ENCODE results near the gene SUMO4. TPM values are rescaled to one million over a fixed set of nuclear protein-coding genes. Genes with fewer than 3 reads are reported as not detected.

Gene SUMO4
- total and polyA plus RNA-seq, 2 of the 8 experiments (the other 6 are each of a cell fraction or from before 2014, with no cell fraction given): 0.09 to 1.3 TPM

DNA sequence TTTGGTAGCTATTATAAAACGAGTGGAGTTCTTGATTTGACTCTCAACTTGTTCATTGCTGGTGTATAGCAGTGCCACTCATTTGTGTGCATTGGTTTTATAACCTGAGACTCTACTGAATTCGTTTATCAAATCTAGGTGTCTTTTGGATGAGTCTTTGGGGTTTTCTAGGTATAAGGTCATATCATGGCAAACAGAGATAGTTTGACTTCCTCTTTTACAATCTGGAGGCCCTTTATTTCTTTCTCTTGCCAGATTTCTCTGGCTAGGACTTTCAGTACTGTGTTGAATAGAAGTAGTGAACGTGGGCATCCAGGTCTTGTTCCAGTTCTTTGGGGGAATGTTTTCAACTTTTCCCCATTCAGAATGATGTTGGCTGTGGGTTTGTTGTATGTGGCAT, 38.8 kb downstream of the SUMO4 start:
- Histone ChIP-seq H3K4me1 (replicated peaks in 1 of 4; ENCODE audit: control insufficient read depth in 3 of 4, insufficient read depth in 4 of 4, low read length in 3 of 4) (no peaks in the 10 kb centered on the region), H3K79me1 (ENCODE audit: low read depth, low read length) (no peaks in the 10 kb centered on the region), H2AFZ (ENCODE audit: low read length) (no peak overlapping the region), H2BK20ac (ENCODE audit: low read length) (no peak overlapping the region), H3K79me2 (ENCODE audit: control insufficient read depth in 1 of 2, insufficient read depth in 2 of 2, low read length in 2 of 2) (no peaks in the 10 kb centered on the region), H3K18ac (ENCODE audit: extremely low read depth, low read length) (no peak overlapping the region), H3K23ac (ENCODE audit: insufficient read length) (no peak overlapping the region), H2BK15ac (ENCODE audit: low read length) (no peak overlapping the region), H4K91ac (replicated peaks; ENCODE audit: insufficient read length, low read length) (no peak overlapping the region), H4K5ac (ENCODE audit: insufficient read length, low read depth, low read length) (no peak overlapping the region), H2BK12ac (ENCODE audit: low read depth, low read length) (no peak overlapping the region), H3K27me3 (replicated peaks in 1 of 4; ENCODE audit: control insufficient read depth in 3 of 4, extremely low read depth in 1 of 4, insufficient read depth in 3 of 4, low read length in 3 of 4) (no peaks in the 10 kb centered on the region), H3K4me2 (ENCODE audit: insufficient read depth in 1 of 2, low read depth in 2 of 2, low read length in 2 of 2) (no peak overlapping the region), H3K4me3 (ENCODE audit: extremely low read depth in 1 of 4, insufficient read depth in 2 of 4, low read depth in 3 of 4, low read length in 4 of 4) (no peak overlapping the region), H3K9me3 (ENCODE audit: insufficient read depth in 2 of 2, low read depth in 1 of 2, low read length in 1 of 2) (no peaks in the 10 kb centered on the region), H4K20me1 (replicated peaks in 1 of 2; ENCODE audit: control insufficient read depth in 1 of 2, insufficient read depth in 2 of 2, low read length in 2 of 2) (no peaks in the 10 kb centered on the region), H3K27ac (ENCODE audit: low read depth, low read length) (no peak overlapping the region), H3K56ac (replicated peaks; ENCODE audit: insufficient read length, low read depth, low read length) (no peak overlapping the region), H2BK5ac (ENCODE audit: low read depth, low read length) (no peak overlapping the region), H4K8ac (ENCODE audit: extremely low read depth, insufficient read depth, low read length) (no peak overlapping the region), H3K23me2 (ENCODE audit: low read depth, low read length) (no peaks in the 10 kb centered on the region), H3K36me3 (ENCODE audit: control insufficient read depth in 2 of 4, insufficient read depth in 4 of 4, low read length in 3 of 4) (no peaks in the 10 kb centered on the region), H3K4ac (replicated peaks; ENCODE audit: insufficient read length, low read depth, low read length) (no peak overlapping the region), H3K9ac (replicated peaks in 1 of 4; ENCODE audit: extremely low read depth in 1 of 4, low read depth in 3 of 4, low read length in 3 of 4) (no peak overlapping the region), H2AK5ac (ENCODE audit: low read depth, low read length) (no peak overlapping the region), H3K14ac (ENCODE audit: insufficient read length) (no peak overlapping the region), H2BK120ac (replicated peaks; ENCODE audit: low read depth, low read length) (no peak overlapping the region)
- ChIA-PET CTCF (ENCODE audit: partially characterized antibody) (interaction anchor here (0.7 to 1.0 kb wide), 4 partner anchors 9 to 412 kb away, joined by 3 to 4 read pairs (median 4); no protein-coding TSS in a partner anchor), POLR2A (ENCODE audit: partially characterized antibody) (interaction anchor here (0.6 kb wide), 1 partner anchor 56 kb away, joined by 4 read pairs; no protein-coding TSS in a partner anchor)
- FAIRE-seq (no peak), DNase-seq (ENCODE audit: low read depth in 1 of 2, low spot score in 2 of 2) (no peak)
- 84% methylated on average over 3 of the region's 3 CpGs; no CpG with 5 or more reads in 1 of the 2 experiments for WGBS, 2 experiments (ENCODE audit: extremely low coverage in 1 of 2, insufficient coverage in 1 of 2, insufficient read length in 1 of 2, insufficient replicate concordance in 2 of 2, low coverage in 1 of 2, low lambda C conversion rate in 2 of 2, missing lambda C conversion rate in 1 of 2)
- TF ChIP-seq CREB1 (IDR thresholded peaks at IDR 0.05) (no peak), RXRA (IDR thresholded peaks at IDR 0.05; ENCODE audit: insufficient read depth, low read depth, low read length) (no peak), EP300 (IDR thresholded peaks at IDR 0.05; ENCODE audit: borderline replicate concordance in 1 of 2, low read depth in 2 of 2, low read length in 2 of 2) (no peak), EZH2 (IDR thresholded peaks at IDR 0.05; ENCODE audit: low read depth, low read length, severe bottlenecking) (no peak), SP2 (IDR thresholded peaks at IDR 0.05; ENCODE audit: low read length) (no peak), CTCF (IDR thresholded peaks at IDR 0.05; ENCODE audit: control extremely low read depth in 1 of 3, insufficient read depth in 1 of 3, low read depth in 1 of 3, low read length in 3 of 3) (no peak), SIRT6 (IDR thresholded peaks at IDR 0.05; ENCODE audit: low read length) (no peak), KDM4A (IDR thresholded peaks at IDR 0.05; ENCODE audit: low read depth, low read length, severe bottlenecking) (no peak), GTF2F1 (IDR thresholded peaks at IDR 0.05; ENCODE audit: borderline replicate concordance, low read depth, low read length) (no peak), USF2 (IDR thresholded peaks at IDR 0.05; ENCODE audit: low read length) (no peak)

Data from H1 (cell line).